Smooth muscle cell (in vitro differentiated cells): ENCODE results near the gene PPY. TPM values are rescaled to one million over a fixed set of nuclear protein-coding genes. Genes with fewer than 3 reads are reported as not detected.
A peak's percentile ranks its signal among the peaks of the same experiment; 100 is the strongest.

Experiments used
- DNase-seq: peaks from one replicate; lab custom pipeline; 2025; ENCODE audit not compliant: unreplicated experiment; lab: John Stamatoyannopoulos, UW
- H2AFZ ChIP-seq: fragments of 200-600 bp; sonication (generic); 2 replicates; pipeline ENCODE4 v1.6.0; 2016; ENCODE audit warnings: antibody characterized with exemption, low read depth, mild to moderate bottlenecking
- H3F3A ChIP-seq: fragments of 200-600 bp; sonication (generic); 2 replicates; pipeline ENCODE4 v1.6.0; 2017; ENCODE audit warnings: antibody characterized with exemption, low read depth
- H3K27ac ChIP-seq: fragments of 200-600 bp; sonication (generic); 2 replicates; pipeline ENCODE4 v1.5.1; 2016; ENCODE audit warnings: low read depth, mild to moderate bottlenecking
- H3K27me3 ChIP-seq: fragments of 200-600 bp; sonication (generic); 2 replicates; pipeline ENCODE4 v1.6.1; 2016; ENCODE audit warnings: low read depth, mild to moderate bottlenecking
- H3K36me3 ChIP-seq: fragments of 200-600 bp; sonication (generic); 2 replicates; pipeline ENCODE4 v1.5.1; 2016; ENCODE audit warnings: low read depth
- H3K4me1 ChIP-seq: fragments of 200-600 bp; sonication (generic); 2 replicates; pipeline ENCODE4 v1.5.1; 2016; ENCODE audit warnings: low read depth
- H3K4me2 ChIP-seq: fragments of 200-600 bp; sonication (generic); 2 replicates; pipeline ENCODE4 v1.6.0; 2016; ENCODE audit warnings: mild to moderate bottlenecking
- H3K4me3 ChIP-seq: fragments of 200-600 bp; sonication (generic); 2 replicates; pipeline ENCODE4 v1.5.1; 2016; ENCODE audit warnings: mild to moderate bottlenecking
- H3K79me2 ChIP-seq: fragments of 200-600 bp; sonication (generic); 2 replicates; pipeline ENCODE4 v1.6.0; 2016; ENCODE audit warnings: low read depth, mild to moderate bottlenecking
- H3K9ac ChIP-seq: fragments of 200-600 bp; sonication (generic); 2 replicates; pipeline ENCODE4 v1.6.0; 2016; ENCODE audit warnings: low read depth
- H3K9me3 ChIP-seq: fragments of 200-600 bp; sonication (generic); replicated peaks from 2 replicates; pipeline ENCODE4 v1.5.1; 2016; ENCODE audit warnings: low read depth
- H4K20me1 ChIP-seq: fragments of 200-600 bp; sonication (generic); 2 replicates; pipeline ENCODE4 v1.6.0; 2016; ENCODE audit warnings: low read depth
- WGBS: methylation state at CpG from one replicate; pipeline ENCODE4 v1.1.7; 2016; ENCODE audit warnings: low lambda C conversion rate; 5-methylcytosine and 5-hydroxymethylcytosine counted together
- polyA plus RNA-seq: library from polyadenylated mRNA; unstranded; fragments of >200 nt; fragmentation: Nextera tagmentation; extraction: Ambion mirVana; gene quantifications from 2 replicates; pipeline ENCODE4 v1.2.1, GENCODE V29; 2016
- total RNA-seq: library from RNA; depleted of rRNA; stranded (reverse); fragments of >200 nt; gene quantifications from 2 replicates; pipeline ENCODE4 v1.2.3, GENCODE V29; 2014
- TF ChIP-seq, protein P1 (sequence below): fragments of 200-600 bp; sonication (generic); IDR thresholded peaks from 2 replicates; pipeline ENCODE4 v1.5.1; 2017; ENCODE audit warnings: borderline replicate concordance, mild to moderate bottlenecking, antibody characterized with exemption; ENCODE audit not compliant: insufficient read depth, poor library complexity, severe bottlenecking

The PPY gene
- total and polyA plus RNA-seq, 2 experiments from 2014 or later: not detected

DNA sequence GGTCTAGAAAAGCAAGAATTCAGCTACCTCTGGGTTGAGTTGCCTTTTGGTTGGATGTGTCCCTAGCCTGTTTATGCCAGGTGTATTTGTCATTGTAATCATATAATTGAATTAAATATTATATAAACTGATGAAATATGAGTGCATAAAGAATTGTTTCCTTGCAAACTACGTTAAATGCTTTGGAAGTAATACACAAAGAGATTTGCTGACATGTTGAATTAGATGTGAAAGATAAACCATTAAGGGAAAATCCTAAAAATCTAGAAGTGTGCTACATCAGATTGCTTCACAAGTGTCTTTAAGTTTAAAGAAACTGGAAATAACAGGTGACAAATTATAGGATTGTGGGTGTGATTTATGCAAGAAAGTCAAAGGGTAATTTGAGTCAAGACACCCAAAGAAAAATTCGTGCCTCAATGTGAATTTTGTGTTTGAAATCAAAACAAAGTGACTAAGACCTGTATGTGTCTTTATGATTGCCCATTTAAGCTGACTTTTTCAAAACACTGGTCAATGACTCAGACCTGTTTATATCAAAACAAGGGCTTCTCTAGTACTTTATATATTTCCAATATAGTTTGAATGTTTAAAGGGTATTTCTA lies 16.6 kb upstream of the PPY start:
- H3K9ac ChIP-seq: no peak overlapping the region
- peaks cover 33% of the 10 kb centered on the region for H3K27me3 ChIP-seq
- H3K79me2 ChIP-seq: no peaks in the 10 kb centered on the region
- no peak for DNase-seq
- 65% methylated on average over 2 of the region's 2 CpGs for WGBS
- H2AFZ ChIP-seq: no peak overlapping the region
- H3K4me3 ChIP-seq: no peak overlapping the region
- no peak overlapping the region for H3K4me2 ChIP-seq
- no peaks in the 10 kb centered on the region for H4K20me1 ChIP-seq
- no peaks in the 10 kb centered on the region for H3K9me3 ChIP-seq
- no peak overlapping the region for H3K27ac ChIP-seq
- no peaks in the 10 kb centered on the region for H3K36me3 ChIP-seq
- H3F3A ChIP-seq: no peaks in the 10 kb centered on the region
- H3K4me1 ChIP-seq: no peaks in the 10 kb centered on the region
- TF ChIP-seq, protein P1, sequence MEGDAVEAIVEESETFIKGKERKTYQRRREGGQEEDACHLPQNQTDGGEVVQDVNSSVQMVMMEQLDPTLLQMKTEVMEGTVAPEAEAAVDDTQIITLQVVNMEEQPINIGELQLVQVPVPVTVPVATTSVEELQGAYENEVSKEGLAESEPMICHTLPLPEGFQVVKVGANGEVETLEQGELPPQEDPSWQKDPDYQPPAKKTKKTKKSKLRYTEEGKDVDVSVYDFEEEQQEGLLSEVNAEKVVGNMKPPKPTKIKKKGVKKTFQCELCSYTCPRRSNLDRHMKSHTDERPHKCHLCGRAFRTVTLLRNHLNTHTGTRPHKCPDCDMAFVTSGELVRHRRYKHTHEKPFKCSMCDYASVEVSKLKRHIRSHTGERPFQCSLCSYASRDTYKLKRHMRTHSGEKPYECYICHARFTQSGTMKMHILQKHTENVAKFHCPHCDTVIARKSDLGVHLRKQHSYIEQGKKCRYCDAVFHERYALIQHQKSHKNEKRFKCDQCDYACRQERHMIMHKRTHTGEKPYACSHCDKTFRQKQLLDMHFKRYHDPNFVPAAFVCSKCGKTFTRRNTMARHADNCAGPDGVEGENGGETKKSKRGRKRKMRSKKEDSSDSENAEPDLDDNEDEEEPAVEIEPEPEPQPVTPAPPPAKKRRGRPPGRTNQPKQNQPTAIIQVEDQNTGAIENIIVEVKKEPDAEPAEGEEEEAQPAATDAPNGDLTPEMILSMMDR: no peak

DNA sequence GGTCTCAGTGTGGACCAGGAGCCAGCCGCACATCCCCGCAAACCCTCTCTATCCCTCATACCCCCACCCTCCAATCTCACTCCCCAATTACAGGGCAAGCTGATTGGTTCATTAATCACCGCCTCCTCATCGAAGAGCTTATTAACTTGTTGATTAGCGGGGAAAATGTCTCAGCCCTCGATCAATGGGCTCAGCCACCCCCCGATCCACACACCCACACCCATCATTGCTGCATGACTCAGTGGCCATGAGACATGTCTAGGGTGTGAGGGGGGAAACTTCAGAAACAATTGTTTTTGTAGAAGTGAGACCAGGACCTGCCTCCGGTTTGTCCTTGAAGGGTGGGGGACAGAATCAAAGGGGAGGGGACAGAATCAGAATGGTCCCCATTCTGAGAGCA lies 13.9 kb upstream of the PPY start:
- no peaks in the 10 kb centered on the region for H3K36me3 ChIP-seq
- no peaks in the 10 kb centered on the region for H4K20me1 ChIP-seq
- H3F3A ChIP-seq: no peaks in the 10 kb centered on the region
- H3K9me3 ChIP-seq: no peaks in the 10 kb centered on the region
- H3K4me1 ChIP-seq: peaks cover 5% of the 10 kb centered on the region
- H3K4me3 ChIP-seq: no peak overlapping the region
- no peak overlapping the region for H3K9ac ChIP-seq
- no peak overlapping the region for H3K4me2 ChIP-seq
- TF ChIP-seq, protein P1: no peak
- H3K27ac ChIP-seq: no peak overlapping the region
- no peak for DNase-seq
- no peaks in the 10 kb centered on the region for H3K79me2 ChIP-seq
- H2AFZ ChIP-seq: no peak overlapping the region
- WGBS: 82% methylated on average over 8 of the region's 8 CpGs
- peaks cover 46% of the 10 kb centered on the region for H3K27me3 ChIP-seq

DNA sequence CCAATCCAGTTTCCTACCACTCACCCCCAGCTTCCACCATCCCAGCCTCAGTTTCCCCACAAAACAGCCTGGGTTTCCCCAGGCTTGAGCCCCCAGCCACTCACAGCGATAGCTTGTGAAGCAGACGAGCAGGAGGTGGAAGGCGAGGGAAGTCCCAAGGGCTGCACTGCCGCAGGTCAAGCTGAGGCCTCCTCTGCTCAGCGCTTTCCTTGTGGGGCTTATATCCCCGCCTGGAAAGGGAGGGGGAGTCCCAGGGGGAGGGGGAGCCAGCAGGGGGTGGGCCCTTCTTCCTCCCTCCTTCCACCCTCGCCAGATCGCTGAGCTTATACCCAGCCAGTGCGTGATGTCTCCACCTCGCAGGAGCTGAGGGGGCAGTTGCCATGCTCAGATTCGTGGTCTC lies 11.5 kb upstream of the PPY start, which contains the start of gene PYY:
TSS of gene PYY (minus strand) at position 195 of the 400 bp plus-strand sequence. CDS start 457 bp downstream, outside the sequence.
- Histone ChIP-seq H3K4me2 (peak within 1 kb of the TSS; percentile 58), H3F3A (no peaks in the 10 kb centered on the region), H3K79me2 (no peaks in the 10 kb centered on the region), H2AFZ (no peak within 1 kb of the TSS), H3K27me3 (peaks cover 63% of the 10 kb centered on the region), H3K4me3 (peak within 1 kb of the TSS; percentile 23), H3K9ac (no peak within 1 kb of the TSS), H4K20me1 (no peaks in the 10 kb centered on the region), H3K27ac (no peak within 1 kb of the TSS), H3K9me3 (no peaks in the 10 kb centered on the region), H3K4me1 (peaks cover 5% of the 10 kb centered on the region), H3K36me3 (no peaks in the 10 kb centered on the region)
- TF ChIP-seq, protein P1: no peak
- no peak for DNase-seq
- 48% methylated on average over 7 of the region's 11 CpGs for WGBS
